H1 (cell line): ENCODE data around the gene C9orf43. TPM values are rescaled to one million over a fixed set of nuclear protein-coding genes. Genes with fewer than 3 reads are reported as not detected.
A peak's percentile ranks its signal among the peaks of the same experiment; 100 is the strongest.

ENCODE experiments used
- CTCF ChIA-PET: fragments of 300-600 bp; sonication (Branson Sonifier 250); formaldehyde crosslinking; loops from one replicate; lab custom pipeline; 2021; ENCODE audit not compliant: partially characterized antibody; lab: Charles Lee
- POLR2A ChIA-PET: fragments of 300-600 bp; sonication (Branson Sonifier 250); formaldehyde crosslinking; loops from one replicate; lab custom pipeline; 2021; ENCODE audit warnings: inconsistent platforms; ENCODE audit not compliant: partially characterized antibody; lab: Charles Lee
- DNase-seq, 2 experiments: peaks; one replicate each; pipeline versions ENCODE4 v3.0.0 to v3.0.0-alpha.2; 2010 to 2022; ENCODE audit warnings: low spot score in 2 of 2, low read depth in 1 of 2, mixed read lengths in 1 of 2
- FAIRE-seq: peaks from 2 replicates; lab custom pipeline; 2011; peaks lifted over from hg19 to GRCh38; lab: Jason Lieb, UNC
- H2AFZ ChIP-seq: 2 replicates; pipeline ENCODE4 v1.8.1; 2012; ENCODE audit warnings: low read length, inconsistent platforms
- H2AK5ac ChIP-seq: 2 replicates; pipeline ENCODE4 v1.6.1; 2013; ENCODE audit warnings: low read depth, low read length
- H2BK120ac ChIP-seq: replicated peaks from 2 replicates; pipeline ENCODE3; 2013; ENCODE audit warnings: low read depth, low read length, inconsistent platforms
- H2BK12ac ChIP-seq: 2 replicates; pipeline ENCODE4 v1.6.1; 2013; ENCODE audit warnings: low read depth, low read length
- H2BK15ac ChIP-seq: 2 replicates; pipeline ENCODE4 v1.6.1; 2013; ENCODE audit warnings: low read length
- H2BK20ac ChIP-seq: 2 replicates; pipeline ENCODE4 v1.6.1; 2013; ENCODE audit warnings: low read length
- H2BK5ac ChIP-seq: 2 replicates; pipeline ENCODE4 v1.6.1; 2013; ENCODE audit warnings: low read depth, low read length
- H3K14ac ChIP-seq: 2 replicates; pipeline ENCODE4 v1.6.1; 2013; ENCODE audit warnings: inconsistent platforms; ENCODE audit not compliant: insufficient read length
- H3K18ac ChIP-seq: 2 replicates; pipeline ENCODE4 v1.6.1; 2013; ENCODE audit warnings: low read length; ENCODE audit errors: extremely low read depth
- H3K23ac ChIP-seq: 2 replicates; pipeline ENCODE4 v1.6.1; 2013; ENCODE audit warnings: inconsistent platforms; ENCODE audit not compliant: insufficient read length
- H3K23me2 ChIP-seq: 2 replicates; pipeline ENCODE4 v1.6.1; 2013; ENCODE audit warnings: low read depth, low read length
- H3K27ac ChIP-seq: 2 replicates; pipeline ENCODE4 v1.6.1; 2011; ENCODE audit warnings: low read depth, low read length, inconsistent platforms
- H3K27me3 ChIP-seq, 4 experiments: replicated peaks in 1 of 4; 1 replicate in 1 of 4; 2 replicates in 3 of 4; pipeline versions ENCODE4 v1.6.1 to v1.8.1; 2011 to 2013; ENCODE audit warnings: low read length in 3 of 4, mild to moderate bottlenecking in 3 of 4, inconsistent platforms in 2 of 4, mixed read lengths in 2 of 4, moderate library complexity in 1 of 4; ENCODE audit not compliant: control insufficient read depth in 3 of 4, insufficient read depth in 3 of 4; ENCODE audit errors: extremely low read depth in 1 of 4
- H3K36me3 ChIP-seq, 4 experiments: 2 replicates each; pipeline versions ENCODE4 v1.6.1 to v1.8.1; 2011 to 2013; ENCODE audit warnings: mild to moderate bottlenecking in 4 of 4, low read length in 3 of 4, moderate library complexity in 2 of 4, control low read depth in 1 of 4, inconsistent platforms in 1 of 4; ENCODE audit not compliant: insufficient read depth in 4 of 4, control insufficient read depth in 2 of 4
- H3K4ac ChIP-seq: replicated peaks from 2 replicates; pipeline ENCODE3; 2013; ENCODE audit warnings: low read length, low read depth, mixed read lengths, inconsistent platforms; ENCODE audit not compliant: insufficient read length
- H3K4me1 ChIP-seq, 4 experiments: replicated peaks in 1 of 4; 1 replicate in 1 of 4; 2 replicates in 3 of 4; pipeline versions ENCODE4 v1.6.1 to v1.8.1; 2011 to 2013; ENCODE audit warnings: low read length in 3 of 4, inconsistent platforms in 2 of 4, mixed read lengths in 1 of 4; ENCODE audit not compliant: insufficient read depth in 4 of 4, control insufficient read depth in 3 of 4
- H3K4me2 ChIP-seq, 2 experiments: 2 replicates each; pipeline versions ENCODE4 v1.6.1 to v1.8.1; 2011 to 2013; ENCODE audit warnings: low read depth in 2 of 2, low read length in 2 of 2, control low read depth in 1 of 2, inconsistent platforms in 1 of 2, mild to moderate bottlenecking in 1 of 2; ENCODE audit not compliant: insufficient read depth in 1 of 2
- H3K4me3 ChIP-seq, 4 experiments: fragments of 200-600, 300-600 bp in 1 of 4; sonication (generic), shearing (Covaris generic), sonication (Bioruptor Twin) in 1 of 4; 2 replicates each; pipeline versions ENCODE4 v1.5.1 to v1.8.1; 2011 to 2016; ENCODE audit warnings: low read length in 4 of 4, low read depth in 3 of 4, control low read depth in 2 of 4, inconsistent platforms in 2 of 4, mild to moderate bottlenecking in 2 of 4, mixed read lengths in 1 of 4, moderate library complexity in 1 of 4; ENCODE audit not compliant: insufficient read depth in 2 of 4; ENCODE audit errors: extremely low read depth in 1 of 4
- H3K56ac ChIP-seq: replicated peaks from 2 replicates; pipeline ENCODE3; 2013; ENCODE audit warnings: low read depth, mild to moderate bottlenecking, mixed read lengths, low read length, inconsistent platforms; ENCODE audit not compliant: insufficient read length
- H3K79me1 ChIP-seq: 2 replicates; pipeline ENCODE4 v1.6.1; 2013; ENCODE audit warnings: low read depth, low read length, control low read depth
- H3K79me2 ChIP-seq, 2 experiments: 2 replicates each; pipeline versions ENCODE4 v1.6.1 to v1.8.1; 2012 to 2013; ENCODE audit warnings: low read length in 2 of 2, mild to moderate bottlenecking in 2 of 2, inconsistent platforms in 1 of 2; ENCODE audit not compliant: insufficient read depth in 2 of 2, control insufficient read depth in 1 of 2
- H3K9ac ChIP-seq, 4 experiments: replicated peaks in 1 of 4; 1 replicate in 1 of 4; 2 replicates in 3 of 4; pipeline versions ENCODE4 v1.6.1 to v1.8.1; 2011 to 2013; ENCODE audit warnings: low read depth in 3 of 4, low read length in 3 of 4, control low read depth in 2 of 4, mild to moderate bottlenecking in 2 of 4, moderate library complexity in 2 of 4, inconsistent platforms in 1 of 4; ENCODE audit errors: extremely low read depth in 1 of 4
- H3K9me3 ChIP-seq, 2 experiments: 2 replicates each; pipeline versions ENCODE4 v1.6.1 to v1.8.1; 2012 to 2013; ENCODE audit warnings: mild to moderate bottlenecking in 2 of 2, moderate library complexity in 2 of 2, control low read depth in 1 of 2, inconsistent platforms in 1 of 2, low read depth in 1 of 2, low read length in 1 of 2, mixed read lengths in 1 of 2; ENCODE audit not compliant: insufficient read depth in 2 of 2
- H4K20me1 ChIP-seq, 2 experiments: replicated peaks in 1 of 2; 2 replicates each; pipeline versions ENCODE3 to v1.8.1; 2011 to 2013; ENCODE audit warnings: inconsistent platforms in 2 of 2, low read length in 2 of 2, mild to moderate bottlenecking in 1 of 2; ENCODE audit not compliant: insufficient read depth in 2 of 2, control insufficient read depth in 1 of 2
- H4K5ac ChIP-seq: 2 replicates; pipeline ENCODE4 v1.6.1; 2013; ENCODE audit warnings: low read length, low read depth, mixed read lengths, inconsistent platforms; ENCODE audit not compliant: insufficient read length
- H4K8ac ChIP-seq: 2 replicates; pipeline ENCODE4 v1.8.0; 2013; ENCODE audit warnings: mild to moderate bottlenecking, moderate library complexity, low read length, inconsistent platforms; ENCODE audit not compliant: insufficient read depth; ENCODE audit errors: extremely low read depth
- H4K91ac ChIP-seq: replicated peaks from 2 replicates; pipeline ENCODE3; 2013; ENCODE audit warnings: low read length, mixed read lengths, inconsistent platforms; ENCODE audit not compliant: insufficient read length
- ATF3 ChIP-seq: IDR thresholded peaks from 2 replicates; pipeline ENCODE4 v1.6.1; 2011; ENCODE audit warnings: low read depth, mild to moderate bottlenecking, low read length; ENCODE audit not compliant: insufficient read depth
- CBX5 ChIP-seq: fragments of 300-800, 300-1000 bp; sonication (generic); IDR thresholded peaks from 2 replicates; pipeline ENCODE4 v1.7.1; 2016; ENCODE audit warnings: antibody characterized with exemption, low read length, low read depth
- CEBPB ChIP-seq: IDR thresholded peaks from 2 replicates; pipeline ENCODE4 v1.6.1; 2012; ENCODE audit warnings: low read depth, low read length
- EGR1 ChIP-seq: IDR thresholded peaks from 2 replicates; pipeline ENCODE4 v1.6.1; 2011; ENCODE audit warnings: low read depth, low read length, borderline replicate concordance
- EP300 ChIP-seq, 2 experiments: IDR thresholded peaks; 1 replicate in 1 of 2; 2 replicates in 1 of 2; pipeline ENCODE4 v1.6.1; 2011 to 2012; ENCODE audit warnings: low read depth in 2 of 2, low read length in 2 of 2, mild to moderate bottlenecking in 2 of 2, borderline replicate concordance in 1 of 2, inconsistent platforms in 1 of 2, moderate library complexity in 1 of 2
- EZH2 ChIP-seq: fragments of 200-600 bp; sonication (generic); IDR thresholded peaks from 2 replicates; pipeline ENCODE4 v1.7.1; 2012; ENCODE audit warnings: low read depth, mild to moderate bottlenecking, moderate library complexity, low read length, inconsistent platforms; ENCODE audit not compliant: severe bottlenecking
- GABPA ChIP-seq: IDR thresholded peaks from 2 replicates; pipeline ENCODE4 v1.6.1; 2011; ENCODE audit warnings: mild to moderate bottlenecking, low read length, moderate library complexity, borderline replicate concordance; ENCODE audit not compliant: insufficient read depth
- HDAC6 ChIP-seq: IDR thresholded peaks from one replicate; pipeline ENCODE4 v1.7.1; 2012; ENCODE audit warnings: low read depth, mild to moderate bottlenecking, inconsistent platforms, low read length, moderate library complexity
- NANOG ChIP-seq: IDR thresholded peaks from 2 replicates; pipeline ENCODE4 v1.6.1; 2011; ENCODE audit warnings: low read length, low read depth, mild to moderate bottlenecking, inconsistent platforms; ENCODE audit not compliant: insufficient read depth, poor library complexity, severe bottlenecking
- SIX5 ChIP-seq: IDR thresholded peaks from 2 replicates; pipeline ENCODE4 v1.6.1; 2011; ENCODE audit warnings: mild to moderate bottlenecking, low read depth, low read length
- SP2 ChIP-seq: IDR thresholded peaks from 2 replicates; pipeline ENCODE4 v1.6.1; 2012; ENCODE audit warnings: mild to moderate bottlenecking, low read length, inconsistent platforms
- USF2 ChIP-seq: IDR thresholded peaks from 2 replicates; pipeline ENCODE4 v1.6.1; 2011; ENCODE audit warnings: low read length, improper control_type of control experiment
- WGBS, 2 experiments: shearing (Covaris generic) in 1 of 2; methylation state at CpG; one replicate each; pipeline versions ENCODE4 v1.1.6 to v1.1.7; 2013 to 2015; ENCODE audit warnings: low lambda C conversion rate in 2 of 2, mixed read lengths in 2 of 2, inconsistent platforms in 1 of 2, low coverage in 1 of 2, missing lambda C conversion rate in 1 of 2; ENCODE audit not compliant: insufficient replicate concordance in 2 of 2, insufficient coverage in 1 of 2, insufficient read length in 1 of 2; ENCODE audit errors: extremely low coverage in 1 of 2, missing lambda C conversion rate in 1 of 2; 5-methylcytosine and 5-hydroxymethylcytosine counted together
- polyA plus RNA-seq, 7 experiments: library from polyadenylated mRNA; depleted of rRNA in 3 of 7; stranded (reverse) in 5 of 7; unstranded in 2 of 7; fragments of >200 nt in 5 of 7; fragments of 200-250 nt in 2 of 7; gene quantifications; 1 replicate in 5 of 7; 2 replicates in 1 of 7; 4 replicates in 1 of 7; pipeline versions ENCODE4 v1.2.1 to v1.2.3, GENCODE V29; 2011 to 2013; ENCODE audit warnings: missing spikeins in 2 of 7, mixed read lengths in 2 of 7
- total RNA-seq: library from RNA; stranded (reverse); fragmentation: NEBNext Ultra II Directional; extraction: Animal tissue kit (Norgen Biotek cat#: 25700); gene quantifications from 2 replicates; pipeline ENCODE4 v1.2.1, GENCODE V29; 2021

C9orf43 gene
- total and polyA plus RNA-seq, 2 of the 8 experiments (the other 6 are each of a cell fraction or from before 2014, with no cell fraction given): 0.35 to 0.52 TPM

- H3K9ac ChIP-seq: no peak overlapping the region
- H3K36me3 ChIP-seq: no peaks in the 10 kb centered on the region
- 81% methylated on average over 4 of the region's 4 CpGs; no CpG with 5 or more reads in 1 of the 2 experiments for WGBS, 2 experiments
- H2BK15ac ChIP-seq: peak overlapping the region; percentile 20; the same call in 1 of the 2 replicates
- H3K4me1 ChIP-seq: peaks cover 0 to 10% (median 7%) of the 10 kb centered on the region in 4 experiments; a peak in 6 of 7 replicates
- H4K20me1 ChIP-seq: no peaks in the 10 kb centered on the region
- H3K27ac ChIP-seq: no peak overlapping the region
- H3K27me3 ChIP-seq: peaks cover 0 to 29% (median 19%) of the 10 kb centered on the region in 4 experiments; a peak in 6 of 7 replicates
- H3K56ac ChIP-seq: no peak overlapping the region
- ChIA-PET POLR2A (no interaction called here), CTCF (interaction anchor here (1.0 to 2.0 kb wide), 5 partner anchors 15 to 220 kb away, joined by 3 to 21 read pairs (median 6); no protein-coding TSS in a partner anchor)
- no peak overlapping the region for H2AK5ac ChIP-seq
- no peak overlapping the region for H4K5ac ChIP-seq
- no peak overlapping the region for H3K23ac ChIP-seq
- H2BK120ac ChIP-seq: no peak overlapping the region
- no peaks in the 10 kb centered on the region for H3K79me2 ChIP-seq
- no peak overlapping the region for H2AFZ ChIP-seq
- no peak overlapping the region for H3K18ac ChIP-seq
- H3K9me3 ChIP-seq: no peaks in the 10 kb centered on the region
- no peak overlapping the region for H3K4me3 ChIP-seq
- H4K91ac ChIP-seq: no peak overlapping the region
- no peak for FAIRE-seq
- peak overlapping the region; percentile 11; the same call in 1 of the 2 replicates for H2BK12ac ChIP-seq
- no peak overlapping the region for H4K8ac ChIP-seq
- peaks cover 6% of the 10 kb centered on the region; the same call in 1 of the 2 replicates for H3K23me2 ChIP-seq
- H2BK5ac ChIP-seq: peak overlapping the region; percentile 66; the same call in 1 of the 2 replicates
- no peaks in the 10 kb centered on the region for H3K79me1 ChIP-seq
- no peak for DNase-seq
- no peak overlapping the region for H3K4me2 ChIP-seq
- no peak overlapping the region for H3K14ac ChIP-seq
- H3K4ac ChIP-seq: peak overlapping the region; percentile 36
- no peak overlapping the region; the same call in 1 of the 2 replicates for H2BK20ac ChIP-seq
- no peak for TF ChIP-seq EGR1
- TF ChIP-seq GABPA: no peak
- TF ChIP-seq EZH2: no peak
- TF ChIP-seq USF2: no peak
- no peak for TF ChIP-seq HDAC6
- TF ChIP-seq SIX5: no peak
- no peak for TF ChIP-seq CBX5
- no peak for TF ChIP-seq CEBPB
- TF ChIP-seq NANOG: no peak
- no peak for TF ChIP-seq EP300 (IDR thresholded peaks at IDR 0.05; ENCODE audit: borderline replicate concordance in 1 of 2, low read depth in 2 of 2, low read length in 2 of 2)
- TF ChIP-seq ATF3: no peak
- TF ChIP-seq SP2: no peak
These were observed 51.4 kb downstream of the C9orf43 start for GRCh38 chr9:113461943-113462342.
